GM19351 (cell line): ENCODE measurements around the gene CASQ2.
"Not testable (repeated sequence)": the region's sequence is repeated elsewhere in the genome, so short reads cannot be mapped to it uniquely, and the experiment has no call there.

Source experiments
- ATAC-seq: cut with Tn5 transposase; IDR thresholded peaks from one replicate; pipeline ENCODE4 v1.9.1; 2021; ENCODE audit warnings: mild to moderate bottlenecking, moderate library complexity; ENCODE audit not compliant: unreplicated experiment

Gene CASQ2

DNA sequence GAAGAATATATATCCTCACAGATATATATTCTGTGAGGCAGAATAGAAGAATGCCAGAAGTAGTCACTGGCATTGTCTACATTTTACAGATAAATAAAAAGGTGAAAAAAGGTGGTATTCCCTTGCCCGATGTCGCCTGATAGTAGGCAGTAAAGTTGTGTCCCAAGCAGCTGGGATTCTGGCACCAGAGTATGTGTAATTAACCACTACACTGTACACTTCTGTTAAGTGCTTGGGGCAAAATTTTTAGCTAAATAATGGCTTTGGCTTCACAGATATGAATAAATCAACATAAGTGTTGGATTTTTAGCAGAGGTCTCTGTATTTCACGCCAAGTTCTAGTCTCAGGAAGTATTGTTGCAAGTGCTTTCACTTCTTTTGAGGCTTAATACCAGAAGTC lies 13.3 kb upstream of the CASQ2 start:
- no peak for ATAC-seq

DNA sequence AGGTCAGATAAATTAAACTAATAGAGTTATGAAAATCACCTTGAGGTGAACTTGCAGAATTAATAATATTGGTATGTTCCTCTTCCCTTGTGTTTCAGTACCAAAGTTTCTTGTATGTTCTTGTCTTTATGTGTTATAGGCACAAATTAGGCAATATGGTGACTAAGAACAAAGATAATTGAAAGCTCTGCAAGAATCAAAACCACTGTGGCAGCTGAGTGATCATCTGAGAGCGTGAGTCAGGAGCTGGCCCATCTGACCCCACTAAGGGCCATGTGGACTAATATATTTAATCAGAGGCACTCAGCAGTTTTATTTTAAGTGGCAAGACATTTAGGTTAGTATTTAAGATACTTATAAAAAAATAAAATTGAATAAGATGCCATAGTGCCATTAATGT lies 12.8 kb upstream of the CASQ2 start:
- no peak for ATAC-seq

DNA sequence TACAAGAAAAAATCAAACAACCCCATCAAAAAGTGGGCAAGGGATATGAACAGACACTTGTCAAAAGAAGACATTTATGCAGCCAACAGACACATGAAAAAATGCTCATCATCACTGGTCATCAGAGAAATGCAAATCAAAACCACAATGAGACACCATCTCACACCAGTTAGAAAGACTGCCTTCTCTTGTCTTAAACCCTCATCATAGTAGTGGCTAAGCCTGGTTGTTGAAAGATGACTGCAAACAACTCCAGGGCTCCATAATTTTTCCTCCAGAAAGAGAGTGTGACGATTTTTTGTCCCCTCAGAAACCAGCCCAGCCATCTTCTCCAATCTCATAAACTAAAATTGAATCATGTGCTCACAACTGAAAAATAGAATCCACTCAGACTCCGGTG lies 12.1 kb upstream of the CASQ2 start:
- ATAC-seq = not testable (repeated sequence)

DNA sequence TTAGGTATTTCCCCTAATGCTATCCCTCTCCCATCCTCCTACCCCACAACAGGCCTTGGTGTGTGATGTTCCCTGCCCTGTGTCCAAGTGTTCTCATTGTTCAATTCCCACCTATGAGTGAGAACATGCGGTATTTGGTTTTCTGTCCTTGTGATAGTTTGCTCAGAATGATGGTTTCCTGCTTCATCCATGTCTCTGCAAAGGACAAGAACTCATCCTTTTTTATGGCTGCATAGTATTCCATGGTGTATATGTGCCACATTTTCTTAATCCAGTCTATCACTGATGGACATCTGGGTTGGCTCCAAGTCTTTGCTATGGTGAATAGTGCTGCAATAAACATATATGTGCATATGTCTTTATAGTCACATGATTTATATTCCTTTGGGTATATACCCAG lies 10.6 kb upstream of the CASQ2 start:
- not testable (repeated sequence) for ATAC-seq

DNA sequence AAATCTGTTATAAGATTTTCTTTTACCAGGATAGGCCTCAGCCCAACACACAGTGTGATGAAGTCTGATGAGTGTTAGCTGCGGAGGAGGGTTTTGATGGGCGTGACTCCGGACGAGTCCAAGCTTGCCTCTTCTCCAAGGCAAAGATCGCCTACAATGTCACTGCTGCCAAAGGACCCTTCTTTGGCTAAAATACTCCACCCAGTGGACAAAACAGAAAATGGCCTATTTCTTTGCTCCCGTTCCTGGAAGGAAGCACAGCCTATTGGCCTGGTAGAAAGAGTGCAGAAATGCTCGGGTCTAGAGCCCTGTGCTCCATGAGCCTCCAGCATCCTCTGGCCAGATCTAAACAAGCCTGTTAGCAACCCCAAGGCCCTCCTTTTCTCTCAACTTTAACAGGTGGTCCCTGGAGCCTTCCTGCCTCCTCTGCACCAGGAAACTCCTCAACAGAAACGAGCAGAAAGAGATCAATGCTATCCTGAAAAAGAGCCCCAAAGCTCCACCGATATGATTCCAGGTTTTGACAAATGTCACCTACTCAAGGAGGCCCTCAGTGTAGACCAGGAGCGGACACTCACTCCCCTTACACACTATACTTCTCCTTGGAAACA lies 3.4 kb upstream of the CASQ2 start:
- peak; percentile 88 for ATAC-seq

DNA sequence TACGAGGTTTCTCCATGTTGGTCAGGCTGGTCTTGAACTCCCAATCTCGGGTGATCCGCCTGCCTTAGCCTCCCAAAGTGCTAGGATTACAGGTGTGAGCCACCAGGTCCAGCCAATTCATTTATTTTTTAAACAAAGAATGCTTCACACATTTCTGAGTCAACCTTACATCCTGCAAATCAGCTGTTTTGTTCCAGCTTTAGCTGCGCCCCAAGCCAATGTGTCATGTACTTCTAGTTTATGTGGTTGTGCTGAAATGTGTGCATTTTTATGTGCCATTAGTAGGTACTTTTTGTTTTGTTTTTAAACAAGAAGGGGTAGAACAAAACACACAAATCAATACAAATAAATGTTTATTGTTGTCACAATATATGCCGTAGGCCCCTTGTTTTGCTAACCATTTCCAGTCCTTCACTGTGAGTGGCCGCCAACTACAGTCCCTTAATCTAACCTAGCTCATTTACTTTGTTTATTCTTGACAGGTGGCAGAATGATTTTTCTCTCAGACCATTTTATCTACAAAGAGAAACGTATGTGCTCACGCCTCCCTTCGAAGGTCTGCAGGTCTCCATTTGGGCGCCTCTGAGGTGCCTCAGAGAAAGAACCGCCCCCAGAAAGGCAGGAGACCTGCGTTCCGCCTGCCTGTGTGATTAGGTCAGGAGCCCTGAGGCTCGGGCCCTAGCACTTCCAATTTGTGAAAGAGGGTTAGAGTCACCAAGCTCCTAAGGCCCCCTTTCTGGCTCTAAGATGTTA lies 2.8 kb upstream of the CASQ2 start:
- peak; percentile 19 for ATAC-seq

DNA sequence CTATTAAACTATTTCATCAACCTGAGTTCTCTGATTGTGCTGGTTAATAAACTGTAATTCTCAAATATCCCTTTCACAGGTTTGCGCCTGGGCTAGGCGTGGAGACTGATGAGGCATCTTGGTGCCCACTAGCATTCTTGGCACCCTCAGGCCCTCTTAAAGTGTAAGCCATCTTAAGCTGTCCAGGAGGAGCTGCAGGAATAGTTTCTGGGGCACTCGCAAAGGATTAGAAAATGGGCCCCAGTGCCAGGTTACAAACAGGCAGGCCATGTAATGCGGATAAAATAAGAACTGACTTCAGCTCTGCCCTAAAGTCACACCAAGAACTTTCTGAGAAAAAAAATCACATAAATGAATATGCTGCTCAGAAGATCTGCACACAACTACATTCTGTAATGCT lies 1.1 kb downstream of the CASQ2 start:
- ATAC-seq = no peak

DNA sequence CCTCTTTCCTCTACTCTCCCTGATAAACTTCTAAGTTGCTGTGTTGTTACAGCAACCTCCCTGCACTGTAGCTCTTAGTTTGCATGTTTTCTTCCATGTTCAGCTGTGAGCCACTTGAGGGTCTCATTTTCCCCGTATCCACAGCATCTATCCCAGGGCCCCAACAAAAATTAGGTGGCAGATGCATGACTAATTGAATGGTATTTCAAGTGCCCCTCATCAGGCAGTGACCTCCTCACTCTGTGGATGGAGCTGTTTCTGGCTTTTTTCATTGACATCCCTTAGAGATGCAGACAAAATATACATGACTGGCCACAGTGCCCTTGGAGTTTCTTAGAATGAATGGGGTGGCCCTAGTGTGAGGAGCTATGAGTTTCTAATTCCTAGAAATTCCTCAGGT lies 3.4 kb downstream of the CASQ2 start:
- ATAC-seq = no peak

DNA sequence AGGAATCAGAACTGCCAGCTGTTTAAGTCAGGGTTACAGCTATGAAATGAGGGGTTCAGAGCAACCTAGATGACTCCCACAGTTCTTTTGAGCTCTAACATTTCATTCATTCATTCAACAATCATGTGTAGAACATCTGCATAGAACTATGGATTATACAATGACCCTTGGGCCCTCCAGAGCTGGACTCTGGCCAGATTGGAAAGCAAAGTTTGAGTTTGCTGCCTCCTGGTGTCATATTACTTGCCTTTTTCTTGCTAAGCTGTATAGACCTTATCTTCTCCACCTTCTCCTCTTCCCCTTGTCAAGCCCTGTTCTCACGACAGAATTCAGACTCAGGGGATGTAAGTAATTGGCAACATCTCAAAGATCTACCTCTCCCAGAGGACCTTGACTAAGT lies 4.0 kb downstream of the CASQ2 start:
- ATAC-seq = no peak

DNA sequence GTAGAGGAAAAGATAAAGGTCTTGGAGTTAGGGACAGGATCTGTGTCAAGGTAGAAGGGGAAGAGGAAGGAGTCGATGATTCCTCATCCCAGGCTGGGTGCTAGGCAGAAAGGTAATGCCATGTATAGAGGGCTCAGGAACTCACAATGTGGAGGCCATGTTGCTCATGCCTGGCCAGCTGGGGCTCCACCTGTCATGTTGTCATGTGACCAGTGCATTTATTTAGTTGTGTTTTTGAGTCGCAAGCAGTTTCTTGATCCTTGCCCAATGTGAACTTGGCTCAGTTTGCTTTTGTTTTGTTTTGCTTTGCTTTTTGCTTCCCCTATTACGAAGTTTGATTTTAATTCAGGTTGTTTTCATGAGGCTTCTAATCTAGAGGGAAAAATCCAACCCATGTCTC lies 5.7 kb downstream of the CASQ2 start:
- no peak for ATAC-seq

DNA sequence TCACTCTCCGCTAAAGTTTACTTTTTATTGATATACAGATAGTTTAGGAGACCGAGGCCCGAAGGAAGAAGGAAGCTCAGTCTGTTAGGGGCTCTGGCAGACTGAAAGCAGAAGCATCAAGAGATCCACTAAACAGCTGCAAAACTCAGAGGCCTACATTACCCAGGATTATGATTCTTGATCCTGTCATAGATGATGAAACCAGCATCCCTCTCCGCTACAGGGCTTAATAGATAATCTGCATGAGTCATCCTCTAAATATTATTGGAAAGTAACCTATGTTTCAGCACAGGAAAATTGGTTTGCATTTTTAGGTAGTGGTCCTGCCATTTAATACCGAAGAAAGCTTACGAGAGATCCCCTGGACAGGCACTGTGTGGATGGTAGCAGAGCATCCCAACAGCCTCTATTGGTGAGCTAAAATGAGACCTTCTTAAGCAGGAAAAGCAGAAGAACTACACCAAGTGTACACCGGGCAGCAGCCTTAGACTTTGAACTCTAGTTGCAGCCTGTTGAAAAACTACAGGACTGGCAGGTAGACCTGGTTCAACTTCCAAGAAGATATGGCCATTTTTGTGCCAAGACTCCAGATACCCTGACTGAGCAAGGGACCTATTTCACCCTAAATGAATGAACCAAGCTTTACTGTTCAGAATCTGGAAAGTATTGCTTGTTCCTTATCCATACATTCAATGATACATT lies 6.8 kb downstream of the CASQ2 start:
- ATAC-seq = no peak

DNA sequence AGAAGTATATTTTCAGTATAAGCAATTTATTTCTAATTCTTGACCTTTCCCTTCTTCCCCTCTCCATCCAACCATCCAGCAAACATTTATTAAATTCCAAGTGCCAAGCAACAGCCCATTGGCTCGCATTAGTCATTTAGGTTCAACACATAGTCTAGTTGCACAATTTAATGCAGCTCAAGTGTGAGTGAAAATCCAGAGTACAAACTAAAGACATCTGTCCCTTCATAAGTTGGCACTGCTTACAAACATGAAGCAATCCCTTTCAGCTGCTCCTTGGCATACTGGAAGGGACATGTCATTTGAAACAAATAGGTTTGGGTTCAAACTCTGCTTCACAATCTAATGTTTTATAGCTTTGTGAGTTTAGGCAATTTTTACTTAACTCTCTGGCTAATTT lies 10.7 kb downstream of the CASQ2 start:
- ATAC-seq = no peak

DNA sequence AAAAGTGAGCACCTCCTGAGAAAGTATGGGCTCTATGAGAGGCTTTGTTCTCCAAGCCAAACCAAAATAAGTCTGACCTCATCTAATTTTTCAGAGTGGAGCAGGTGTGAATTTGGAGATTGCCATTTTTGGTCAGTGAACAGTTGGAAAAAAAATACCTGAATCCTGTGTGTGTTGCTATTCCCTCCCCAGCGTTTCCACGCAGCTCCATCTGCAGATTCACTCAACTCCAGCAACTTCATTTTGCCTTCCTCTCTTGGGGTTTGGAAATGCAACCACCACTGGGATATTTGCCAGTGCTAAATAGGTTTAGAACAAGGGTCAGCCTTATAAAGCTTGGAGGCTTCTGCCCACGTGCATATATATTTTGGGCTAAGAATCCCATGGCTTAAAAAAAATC lies 11.2 kb downstream of the CASQ2 start:
- no peak for ATAC-seq

DNA sequence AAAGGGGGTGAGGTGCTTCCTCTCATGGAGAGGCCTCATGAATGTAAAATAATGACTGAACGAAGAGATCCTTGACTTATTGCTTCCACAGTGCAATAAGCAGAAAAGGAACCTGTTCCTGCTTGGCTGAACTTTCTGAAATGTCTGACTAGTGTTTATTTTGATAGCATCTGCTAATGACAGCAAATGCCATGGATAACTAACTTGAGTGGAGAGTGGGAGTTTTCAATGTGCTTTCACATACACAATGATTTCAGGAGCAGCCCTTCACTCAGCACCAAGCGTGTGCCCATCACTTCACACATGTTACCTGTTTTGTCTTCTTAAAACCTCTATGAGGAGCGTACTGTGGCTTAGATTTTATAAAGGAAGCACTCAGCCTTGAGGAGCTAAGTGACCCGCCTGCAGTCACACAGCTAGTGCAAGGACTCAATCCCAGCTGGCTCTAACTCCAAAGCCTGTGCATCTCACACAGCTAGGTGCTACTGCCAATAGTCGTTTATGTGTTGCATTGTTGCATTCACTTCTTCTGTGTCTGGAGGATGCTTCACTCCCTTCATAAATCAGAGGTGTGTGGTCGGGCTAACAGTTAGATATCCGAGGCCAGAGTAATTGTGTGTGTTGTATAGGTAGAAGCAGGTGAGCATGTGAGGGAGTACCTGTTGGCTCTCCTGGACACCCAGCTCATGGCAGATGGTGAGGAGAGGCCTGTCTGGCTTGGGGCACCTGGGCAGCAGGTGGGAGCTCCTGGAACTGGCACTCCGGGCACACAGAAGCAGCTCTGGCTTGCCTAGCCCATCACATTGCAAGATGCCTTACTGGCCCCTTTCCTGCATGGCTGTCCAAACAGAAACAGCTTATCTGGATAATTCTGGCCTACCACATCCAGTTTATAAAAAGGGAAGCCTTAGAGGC lies 12.8 kb downstream of the CASQ2 start:
- no peak for ATAC-seq

DNA sequence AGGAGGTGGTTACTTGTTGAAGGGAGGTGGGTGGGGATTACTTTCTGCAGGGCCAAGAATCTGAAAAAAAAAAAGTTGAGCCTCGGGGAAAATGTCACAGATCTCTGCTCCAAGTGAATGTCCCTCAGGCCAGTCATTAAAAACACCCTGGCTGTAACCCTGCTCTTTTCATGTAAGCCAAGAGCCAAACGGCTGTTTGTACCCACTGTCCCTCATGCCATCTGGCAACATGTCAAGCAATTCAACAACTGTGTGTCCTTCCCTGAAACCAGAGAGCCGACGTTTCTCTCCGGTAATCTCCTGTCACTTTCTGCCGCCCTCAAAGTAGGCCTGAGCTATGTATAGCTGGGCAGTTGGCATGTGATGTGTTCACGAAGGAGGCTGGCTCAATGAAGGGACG lies 14.7 kb downstream of the CASQ2 start:
- no peak for ATAC-seq

DNA sequence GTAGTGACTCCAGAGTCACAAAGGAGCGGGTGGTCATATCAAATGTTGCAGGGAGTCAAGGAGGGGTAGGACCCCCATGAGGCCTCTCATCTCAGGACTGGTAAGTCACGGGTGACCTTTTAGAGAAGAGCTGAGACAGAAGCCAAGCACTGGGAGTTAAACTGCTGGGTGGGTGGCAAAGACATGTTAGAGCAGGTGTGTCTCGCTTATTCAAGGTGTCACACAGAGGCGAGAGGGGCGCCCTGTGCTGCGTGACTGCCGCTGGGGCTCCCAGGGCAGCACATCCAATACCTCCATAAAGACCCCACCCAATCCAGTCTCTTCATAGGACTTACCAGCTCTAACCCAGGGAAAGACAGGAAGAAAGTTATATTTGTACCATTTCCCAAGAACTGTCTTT lies 15.2 kb downstream of the CASQ2 start:
- no peak for ATAC-seq

DNA sequence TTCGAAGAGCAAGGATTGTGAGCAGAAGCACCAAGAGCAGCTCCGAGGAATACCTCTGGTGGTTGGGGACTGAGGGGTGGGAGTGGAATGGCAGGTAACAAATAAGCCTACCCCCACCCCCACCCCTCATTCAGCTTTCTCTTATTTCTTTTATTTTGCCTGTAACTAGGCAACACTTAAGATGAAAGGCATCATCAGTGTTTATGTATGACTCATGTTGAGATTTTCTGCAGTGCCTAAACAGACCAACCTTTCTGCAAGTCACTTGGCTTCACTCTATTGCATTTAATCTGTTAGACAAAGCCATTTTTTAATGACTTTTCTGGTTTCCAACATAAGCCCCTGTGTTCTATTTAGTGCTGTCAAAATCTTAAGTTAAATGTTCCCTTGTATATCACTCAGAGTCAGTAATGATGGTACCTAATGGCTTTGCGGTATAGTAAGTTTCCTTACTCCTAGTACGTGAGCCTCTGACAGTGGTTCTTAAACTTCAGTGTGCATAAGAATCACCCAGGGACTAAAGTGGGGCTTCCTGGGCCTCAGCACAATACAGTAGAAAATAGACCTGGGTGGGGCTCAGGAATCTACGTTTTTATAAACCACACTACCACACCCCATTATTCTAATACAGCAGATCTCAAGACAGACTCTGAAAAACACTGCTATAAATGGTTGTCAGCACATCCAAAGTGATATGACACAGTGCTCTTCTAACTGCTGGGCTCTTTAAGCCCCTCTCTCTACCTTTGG lies 19.9 kb downstream of the CASQ2 start:
- ATAC-seq = no peak

DNA sequence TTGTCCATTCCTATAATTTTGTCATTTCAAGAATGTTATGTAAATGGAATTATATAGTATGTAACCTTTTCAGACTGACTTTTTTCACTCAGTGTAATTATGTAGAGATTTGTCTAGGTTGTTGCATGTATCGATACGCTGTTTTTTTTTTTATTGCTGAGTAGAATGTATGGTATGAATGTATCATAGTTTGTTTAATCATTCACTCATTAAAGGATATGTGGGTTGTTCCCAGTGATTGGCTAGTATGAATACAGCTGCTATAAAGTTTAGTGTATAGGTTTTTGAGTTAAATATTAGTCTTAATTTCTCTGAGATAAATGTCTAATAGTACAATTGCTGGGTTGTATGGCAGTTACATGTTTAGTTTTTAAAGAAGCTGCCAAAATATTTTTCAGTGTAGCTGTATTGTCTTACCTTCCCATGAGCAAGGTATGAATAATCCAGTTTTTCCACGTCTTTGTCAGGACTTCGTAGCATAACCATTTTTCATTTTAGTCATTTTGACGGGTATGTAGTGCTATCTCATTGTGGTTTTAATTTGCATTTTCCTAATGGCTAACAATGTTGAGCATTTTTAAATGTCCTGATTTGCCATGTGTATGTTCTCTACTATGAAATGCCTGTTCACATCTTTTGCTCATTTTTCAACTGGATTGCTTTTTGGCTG lies 22.4 kb downstream of the CASQ2 start:
- no peak for ATAC-seq

DNA sequence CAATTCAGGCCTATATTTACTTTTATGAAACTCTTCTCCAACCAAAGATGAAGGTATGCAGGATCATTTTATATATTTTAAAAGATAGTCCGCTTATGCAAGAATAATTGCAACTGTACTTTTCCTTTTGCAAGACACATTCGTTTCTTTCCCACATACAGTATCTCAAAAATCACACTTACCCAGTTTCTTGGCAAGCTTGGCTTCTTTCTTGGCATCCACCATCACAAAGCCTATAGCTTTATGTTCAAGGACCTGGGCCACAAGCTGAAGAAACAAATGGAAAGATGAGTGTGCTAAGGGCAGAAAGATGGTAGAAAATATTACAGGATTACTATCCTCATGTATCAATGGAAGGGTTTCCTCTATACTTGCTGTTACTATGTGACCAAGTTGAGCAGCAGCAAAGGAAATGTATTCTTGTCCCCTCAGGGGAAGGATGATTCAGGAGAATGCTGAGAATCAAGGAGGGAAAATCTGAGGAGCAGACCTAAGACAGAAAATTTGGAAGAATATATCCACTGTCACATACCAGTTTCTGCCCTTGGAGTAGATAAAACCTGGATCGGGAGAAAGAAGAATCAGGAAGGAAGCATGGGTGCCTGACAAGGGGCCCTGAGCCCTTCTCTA lies 23.8 kb downstream of the CASQ2 start:
- no peak for ATAC-seq

DNA sequence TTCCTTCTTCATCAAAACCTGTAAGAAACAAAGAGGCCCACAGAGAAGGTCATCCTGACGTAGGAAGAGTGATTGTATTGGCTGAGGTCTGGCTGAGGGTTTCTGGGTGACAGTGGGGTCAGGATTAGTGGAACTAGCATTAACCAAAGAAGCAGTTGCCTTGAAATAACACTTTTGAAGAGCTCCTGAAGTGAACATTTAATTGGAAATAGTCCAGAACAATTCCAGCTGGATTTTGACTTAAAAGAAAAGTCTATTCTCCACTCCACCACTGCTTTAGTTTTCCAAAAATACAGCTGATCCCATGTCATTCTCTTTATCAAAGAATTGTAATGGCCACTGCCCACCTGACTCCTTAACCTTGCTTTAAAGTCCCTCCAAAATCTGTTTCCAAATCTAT lies 27.7 kb downstream of the CASQ2 start:
- ATAC-seq = no peak
